HepG2 (cell line): Measurements from ENCODE around the gene SCYL1. TPM values are rescaled to one million over a fixed set of nuclear protein-coding genes. Genes with fewer than 3 reads are reported as not detected.

ENCODE experiments used
- CREM ChIP-seq, 2 experiments: sonication (generic) in 1 of 2; formaldehyde crosslinking in 1 of 2; IDR thresholded peaks; 2 replicates each; pipeline versions ENCODE4 v1.4.0 to v1.6.1; 2016 to 2020; ENCODE audit warnings: antibody characterized with exemption in 1 of 2, mild to moderate bottlenecking in 1 of 2, missing genetic modification reagents in 1 of 2
- FOXA1 ChIP-seq, 2 experiments: fragments of 450-650 bp in 1 of 2; sonication (generic) in 1 of 2; formaldehyde crosslinking in 1 of 2; IDR thresholded peaks; 2 replicates each; pipeline versions ENCODE4 v1.4.0 to v1.6.1; 2016 to 2020; ENCODE audit warnings: missing genetic modification reagents in 1 of 2
- FOXM1 ChIP-seq: sonication (generic); formaldehyde crosslinking; IDR thresholded peaks from 2 replicates; pipeline ENCODE4 v1.5.0; 2020; ENCODE audit warnings: missing genetic modification reagents
- NR3C1 ChIP-seq: sonication (generic); formaldehyde crosslinking; IDR thresholded peaks from 2 replicates; pipeline ENCODE4 v1.4.0; 2020; ENCODE audit warnings: missing genetic modification reagents
- RBAK ChIP-seq: sonication (generic); formaldehyde crosslinking; IDR thresholded peaks from 2 replicates; pipeline ENCODE4 v1.5.1; 2020; ENCODE audit warnings: mild to moderate bottlenecking, missing genetic modification reagents
- SRSF4 ChIP-seq: fragments of 200-400 bp; formaldehyde crosslinking; IDR thresholded peaks from one replicate; pipeline ENCODE4 v1.6.1; 2018; ENCODE audit warnings: mild to moderate bottlenecking, low read depth, low read length, moderate library complexity; ENCODE audit not compliant: poor library complexity, severe bottlenecking
- TFDP1 ChIP-seq: IDR thresholded peaks from 2 replicates; pipeline ENCODE4 v1.6.1; 2016; ENCODE audit warnings: missing compliant biosample characterization, missing genetic modification reagents, borderline replicate concordance
- YY1 ChIP-seq: IDR thresholded peaks from 2 replicates; pipeline ENCODE4 v1.6.1; 2011; ENCODE audit warnings: low read length, low read depth, moderate library complexity, mild to moderate bottlenecking; ENCODE audit not compliant: insufficient read depth, insufficient replicate concordance
- ZNF503 ChIP-seq: sonication (generic); formaldehyde crosslinking; IDR thresholded peaks from 2 replicates; pipeline ENCODE4 v1.4.0; 2020; ENCODE audit warnings: missing genetic modification reagents
- ZNF713 ChIP-seq: sonication (generic); formaldehyde crosslinking; IDR thresholded peaks from 2 replicates; pipeline ENCODE4 v1.4.0; 2020; ENCODE audit warnings: mild to moderate bottlenecking, missing genetic modification reagents
- ZNF841 ChIP-seq: sonication (generic); formaldehyde crosslinking; IDR thresholded peaks from 2 replicates; pipeline ENCODE4 v1.8.1; 2023; ENCODE audit warnings: missing genetic modification reagents, borderline replicate concordance
- ZNF878 ChIP-seq: sonication (generic); formaldehyde crosslinking; IDR thresholded peaks from 2 replicates; pipeline ENCODE4 v1.8.1; 2023; ENCODE audit warnings: mild to moderate bottlenecking, missing genetic modification reagents, moderate library complexity
- ZSCAN21 ChIP-seq: sonication (generic); formaldehyde crosslinking; IDR thresholded peaks from 2 replicates; pipeline ENCODE4 v1.8.0; 2022; ENCODE audit warnings: mild to moderate bottlenecking, missing genetic modification reagents, moderate library complexity, borderline replicate concordance
- polyA plus RNA-seq, 8 experiments: library from polyadenylated mRNA; depleted of rRNA in 3 of 8; stranded (reverse) in 7 of 8; unstranded in 1 of 8; fragments of >200 nt; fragmentation: Illumina TruSeq in 4 of 8; extraction: Trizol in 4 of 8; gene quantifications; 2 replicates each; pipeline versions ENCODE4 v1.2.1 to v1.2.3, GENCODE V29; 2011 to 2016; ENCODE audit warnings: low read depth in 4 of 8, missing spikeins in 1 of 8, mixed read lengths in 1 of 8; ENCODE audit not compliant: insufficient read depth in 1 of 8
- total RNA-seq, 5 experiments: library from RNA; depleted of rRNA; stranded (reverse); fragments of >200 nt; fragmentation: Illumina TruSeq; extraction: Trizol; gene quantifications; 2 replicates each; pipeline ENCODE4 v1.2.3, GENCODE V29; 2016; ENCODE audit warnings: low read depth in 1 of 5
- TF ChIP-seq, protein P1 (sequence below), 2 experiments: fragments of 450-650 bp in 1 of 2; sonication (generic) in 1 of 2; formaldehyde crosslinking in 1 of 2; IDR thresholded peaks; 2 replicates each; pipeline versions ENCODE4 v1.6.1 to v1.8.0; 2016 to 2022; ENCODE audit warnings: antibody characterized with exemption in 1 of 2, mild to moderate bottlenecking in 1 of 2, missing genetic modification reagents in 1 of 2
- TF ChIP-seq, protein P2 (sequence below): sonication (generic); formaldehyde crosslinking; conservative IDR thresholded peaks from 2 replicates; pipeline ENCODE4 v1.8.1; 2023; ENCODE audit warnings: missing genetic modification reagents

Gene SCYL1
- total and polyA plus RNA-seq, 2 of the 13 experiments (the other 11 are each of a cell fraction or from before 2014, with no cell fraction given): 65.9 to 103 TPM

GRCh38 chr11:65476632-65477148 lies 48.2 kb upstream of the SCYL1 start (continued):
- TF ChIP-seq, protein P1, sequence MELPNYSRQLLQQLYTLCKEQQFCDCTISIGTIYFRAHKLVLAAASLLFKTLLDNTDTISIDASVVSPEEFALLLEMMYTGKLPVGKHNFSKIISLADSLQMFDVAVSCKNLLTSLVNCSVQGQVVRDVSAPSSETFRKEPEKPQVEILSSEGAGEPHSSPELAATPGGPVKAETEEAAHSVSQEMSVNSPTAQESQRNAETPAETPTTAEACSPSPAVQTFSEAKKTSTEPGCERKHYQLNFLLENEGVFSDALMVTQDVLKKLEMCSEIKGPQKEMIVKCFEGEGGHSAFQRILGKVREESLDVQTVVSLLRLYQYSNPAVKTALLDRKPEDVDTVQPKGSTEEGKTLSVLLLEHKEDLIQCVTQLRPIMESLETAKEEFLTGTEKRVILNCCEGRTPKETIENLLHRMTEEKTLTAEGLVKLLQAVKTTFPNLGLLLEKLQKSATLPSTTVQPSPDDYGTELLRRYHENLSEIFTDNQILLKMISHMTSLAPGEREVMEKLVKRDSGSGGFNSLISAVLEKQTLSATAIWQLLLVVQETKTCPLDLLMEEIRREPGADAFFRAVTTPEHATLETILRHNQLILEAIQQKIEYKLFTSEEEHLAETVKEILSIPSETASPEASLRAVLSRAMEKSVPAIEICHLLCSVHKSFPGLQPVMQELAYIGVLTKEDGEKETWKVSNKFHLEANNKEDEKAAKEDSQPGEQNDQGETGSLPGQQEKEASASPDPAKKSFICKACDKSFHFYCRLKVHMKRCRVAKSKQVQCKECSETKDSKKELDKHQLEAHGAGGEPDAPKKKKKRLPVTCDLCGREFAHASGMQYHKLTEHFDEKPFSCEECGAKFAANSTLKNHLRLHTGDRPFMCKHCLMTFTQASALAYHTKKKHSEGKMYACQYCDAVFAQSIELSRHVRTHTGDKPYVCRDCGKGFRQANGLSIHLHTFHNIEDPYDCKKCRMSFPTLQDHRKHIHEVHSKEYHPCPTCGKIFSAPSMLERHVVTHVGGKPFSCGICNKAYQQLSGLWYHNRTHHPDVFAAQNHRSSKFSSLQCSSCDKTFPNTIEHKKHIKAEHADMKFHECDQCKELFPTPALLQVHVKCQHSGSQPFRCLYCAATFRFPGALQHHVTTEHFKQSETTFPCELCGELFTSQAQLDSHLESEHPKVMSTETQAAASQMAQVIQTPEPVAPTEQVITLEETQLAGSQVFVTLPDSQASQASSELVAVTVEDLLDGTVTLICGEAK (IDR thresholded peaks at IDR 0.05): no peak
- TF ChIP-seq, protein P1 (CRISPR knock-in tag; IDR thresholded peaks at IDR 0.05): no peak
- TF ChIP-seq ZSCAN21 (CRISPR knock-in tag) (no peak), FOXM1 (CRISPR knock-in tag) (no peak), ZNF713 (CRISPR knock-in tag) (no peak), ZNF841 (no peak), ZNF503 (CRISPR knock-in tag) (no peak), CREM (IDR thresholded peaks at IDR 0.05) (no peak), CREM (CRISPR knock-in tag; IDR thresholded peaks at IDR 0.05) (no peak), FOXA1 (IDR thresholded peaks at IDR 0.05) (no peak), FOXA1 (CRISPR knock-in tag; IDR thresholded peaks at IDR 0.05) (no peak), RBAK (CRISPR knock-in tag) (no peak), TFDP1 (CRISPR knock-in tag) (no peak), ZNF878 (CRISPR knock-in tag) (0 out of 2 replicates have a peak, but pooled peaks have one; percentile 37), NR3C1 (CRISPR knock-in tag) (no peak), SRSF4 (no peak), YY1 (no peak)
- TF ChIP-seq, protein P2, sequence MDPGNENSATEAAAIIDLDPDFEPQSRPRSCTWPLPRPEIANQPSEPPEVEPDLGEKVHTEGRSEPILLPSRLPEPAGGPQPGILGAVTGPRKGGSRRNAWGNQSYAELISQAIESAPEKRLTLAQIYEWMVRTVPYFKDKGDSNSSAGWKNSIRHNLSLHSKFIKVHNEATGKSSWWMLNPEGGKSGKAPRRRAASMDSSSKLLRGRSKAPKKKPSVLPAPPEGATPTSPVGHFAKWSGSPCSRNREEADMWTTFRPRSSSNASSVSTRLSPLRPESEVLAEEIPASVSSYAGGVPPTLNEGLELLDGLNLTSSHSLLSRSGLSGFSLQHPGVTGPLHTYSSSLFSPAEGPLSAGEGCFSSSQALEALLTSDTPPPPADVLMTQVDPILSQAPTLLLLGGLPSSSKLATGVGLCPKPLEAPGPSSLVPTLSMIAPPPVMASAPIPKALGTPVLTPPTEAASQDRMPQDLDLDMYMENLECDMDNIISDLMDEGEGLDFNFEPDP (CRISPR knock-in tag): 0 out of 2 replicates have a peak, but pooled peaks have one; percentile 44
